K562 (cell line): ENCODE data around the gene NACC1. TPM values are rescaled to one million over a fixed set of nuclear protein-coding genes. Genes with fewer than 3 reads are reported as not detected.

Experiments used
- AFF4 ChIP-seq: sonication (generic); formaldehyde crosslinking; IDR thresholded peaks from 2 replicates; pipeline ENCODE4 v1.8.0; 2023; ENCODE audit warnings: mild to moderate bottlenecking, missing genetic modification reagents
- CTCF ChIP-seq, 3 experiments: IDR thresholded peaks in 2 of 3; conservative IDR thresholded peaks in 1 of 3; 2 replicates each; pipeline ENCODE4 v1.5.1; 2011 to 2012; ENCODE audit warnings: low read length in 3 of 3, mild to moderate bottlenecking in 3 of 3, control low read depth in 2 of 3, improper control_type of control experiment in 1 of 3, inconsistent platforms in 1 of 3, low read depth in 1 of 3, mixed read lengths in 1 of 3, moderate library complexity in 1 of 3; ENCODE audit not compliant: insufficient read depth in 2 of 3
- EGR1 ChIP-seq: fragments of 450-650 bp; conservative IDR thresholded peaks from 2 replicates; pipeline ENCODE4 v1.6.1; 2017; ENCODE audit warnings: mild to moderate bottlenecking
- GABPB1 ChIP-seq: sonication (generic); formaldehyde crosslinking; IDR thresholded peaks from 2 replicates; pipeline ENCODE4 v1.8.0; 2022; ENCODE audit warnings: mild to moderate bottlenecking, missing genetic modification reagents
- KAT7 ChIP-seq: sonication (generic); formaldehyde crosslinking; IDR thresholded peaks from 2 replicates; pipeline ENCODE4 v1.8.0; 2022; ENCODE audit warnings: missing genetic modification reagents, mild to moderate bottlenecking, borderline replicate concordance
- RCOR1 ChIP-seq, 2 experiments: IDR thresholded peaks; 2 replicates each; pipeline ENCODE4 v1.6.1; 2012; ENCODE audit warnings: low read depth in 2 of 2, low read length in 2 of 2, borderline replicate concordance in 1 of 2, improper control_type of control experiment in 1 of 2
- SMARCA4 ChIP-seq: fragments of 450-650 bp; IDR thresholded peaks from 2 replicates; pipeline ENCODE4 v1.6.1; 2016
- THRB ChIP-seq: fragments of 450-650 bp; formaldehyde crosslinking; conservative IDR thresholded peaks from 2 replicates; pipeline ENCODE4 v1.4.0; 2022; ENCODE audit warnings: mild to moderate bottlenecking, missing genetic modification characterization
- TSHZ1 ChIP-seq: fragments of 250-450 bp; sonication (Bioruptor Pico); IDR thresholded peaks from 2 replicates; pipeline ENCODE4 v1.4.0; 2020; ENCODE audit warnings: mild to moderate bottlenecking, moderate library complexity
- VEZF1 ChIP-seq: fragments of 200-800 bp; sonication (Bioruptor generic); IDR thresholded peaks from 2 replicates; pipeline ENCODE4 v1.6.1; 2017; ENCODE audit warnings: missing genetic modification characterization, missing compliant biosample characterization
- ZBTB9 ChIP-seq: fragments of 450-650 bp; formaldehyde crosslinking; IDR thresholded peaks from 2 replicates; pipeline ENCODE4 v1.4.0; 2020; ENCODE audit warnings: mild to moderate bottlenecking, moderate library complexity
- ZKSCAN3 ChIP-seq: fragments of 250-450 bp; sonication (Bioruptor Pico); IDR thresholded peaks from 2 replicates; pipeline ENCODE4 v1.4.0; 2020
- polyA plus RNA-seq, 8 experiments: library from polyadenylated mRNA; depleted of rRNA in 4 of 8; stranded (reverse) in 5 of 8; unstranded in 3 of 8; fragments of >200 nt; fragmentation: Nextera tagmentation in 2 of 8; fragmentation: Illumina TruSeq in 1 of 8; extraction: Ambion mirVana in 2 of 8; extraction: Trizol in 1 of 8; gene quantifications; 2 replicates each; pipeline versions ENCODE4 v1.2.1 to v1.2.3, GENCODE V29; 2011 to 2014; ENCODE audit warnings: inconsistent platforms in 1 of 8, missing spikeins in 1 of 8
- total RNA-seq, 7 experiments: library from RNA; depleted of rRNA in 6 of 7; stranded (reverse); fragments of >200 nt in 6 of 7; fragmentation: Illumina TruSeq in 2 of 7; extraction: Trizol in 2 of 7; gene quantifications; 2 replicates each; pipeline versions ENCODE4 v1.2.1 to v1.2.3, GENCODE V29; 2011 to 2021; ENCODE audit warnings: low replicate concordance in 1 of 7

Gene NACC1
- total and polyA plus RNA-seq, 9 of the 15 experiments (the other 6 are each of a cell fraction or from before 2014, with no cell fraction given), result 0.04 to 96.6 (median 25.8) TPM

GRCh38 chr19:13104360-13104847 is 13.7 kb upstream of the NACC1 start (continued):
- TF ChIP-seq THRB (CRISPR knock-in tag), result no peak
- TF ChIP-seq KAT7 (CRISPR knock-in tag), result 0 out of 2 replicates have a peak, but pooled peaks have one; percentile 60
- TF ChIP-seq GABPB1 (CRISPR knock-in tag), result peak; percentile 75
- TF ChIP-seq EGR1, result peak; percentile 35
- TF ChIP-seq ZKSCAN3 (CRISPR knock-in tag), result no peak
- TF ChIP-seq RCOR1 (IDR thresholded peaks at IDR 0.05; ENCODE audit: borderline replicate concordance in 1 of 2, low read depth in 2 of 2, low read length in 2 of 2), result peak in 1 of 2 experiments; percentile 58; a peak in 2 of 4 replicates
- TF ChIP-seq SMARCA4, result no peak
- TF ChIP-seq AFF4 (CRISPR knock-in tag), result 0 out of 2 replicates have a peak, but pooled peaks have one; percentile 20
- TF ChIP-seq VEZF1, result peak; percentile 88
- TF ChIP-seq ZBTB9 (CRISPR knock-in tag), result peak; percentile 96
- peak; percentile 81 to 95 (median 84) for TF ChIP-seq CTCF (IDR thresholded peaks at IDR 0.05 in 2 of 3, conservative IDR thresholded peaks at IDR 0.05 in 1 of 3; ENCODE audit: insufficient read depth in 2 of 3, low read depth in 1 of 3, low read length in 3 of 3)
- 0 out of 2 replicates have a peak, but pooled peaks have one; percentile 29 for TF ChIP-seq TSHZ1
